Fibroblast of mammary gland (primary cell): ENCODE measurements around the gene TRIM28.
"Not testable (repeated sequence)": the region's sequence is repeated elsewhere in the genome, so short reads cannot be mapped to it uniquely, and the experiment has no call there.

Experiments used
- DNase-seq: peaks from one replicate; pipeline ENCODE4 v3.0.0-alpha.2; 2010; ENCODE audit warnings: low read depth
- H3K4me3 ChIP-seq: 2 replicates; pipeline ENCODE4 v1.5.1; 2011; ENCODE audit warnings: low read depth, mild to moderate bottlenecking, low read length, moderate library complexity; ENCODE audit not compliant: control insufficient read depth
- TF ChIP-seq, protein P1 (sequence below): conservative IDR thresholded peaks from 2 replicates; pipeline ENCODE4 v1.5.1; 2011; ENCODE audit warnings: low read depth, low read length, inconsistent platforms; ENCODE audit not compliant: control insufficient read depth, insufficient read depth

Gene TRIM28

DNA sequence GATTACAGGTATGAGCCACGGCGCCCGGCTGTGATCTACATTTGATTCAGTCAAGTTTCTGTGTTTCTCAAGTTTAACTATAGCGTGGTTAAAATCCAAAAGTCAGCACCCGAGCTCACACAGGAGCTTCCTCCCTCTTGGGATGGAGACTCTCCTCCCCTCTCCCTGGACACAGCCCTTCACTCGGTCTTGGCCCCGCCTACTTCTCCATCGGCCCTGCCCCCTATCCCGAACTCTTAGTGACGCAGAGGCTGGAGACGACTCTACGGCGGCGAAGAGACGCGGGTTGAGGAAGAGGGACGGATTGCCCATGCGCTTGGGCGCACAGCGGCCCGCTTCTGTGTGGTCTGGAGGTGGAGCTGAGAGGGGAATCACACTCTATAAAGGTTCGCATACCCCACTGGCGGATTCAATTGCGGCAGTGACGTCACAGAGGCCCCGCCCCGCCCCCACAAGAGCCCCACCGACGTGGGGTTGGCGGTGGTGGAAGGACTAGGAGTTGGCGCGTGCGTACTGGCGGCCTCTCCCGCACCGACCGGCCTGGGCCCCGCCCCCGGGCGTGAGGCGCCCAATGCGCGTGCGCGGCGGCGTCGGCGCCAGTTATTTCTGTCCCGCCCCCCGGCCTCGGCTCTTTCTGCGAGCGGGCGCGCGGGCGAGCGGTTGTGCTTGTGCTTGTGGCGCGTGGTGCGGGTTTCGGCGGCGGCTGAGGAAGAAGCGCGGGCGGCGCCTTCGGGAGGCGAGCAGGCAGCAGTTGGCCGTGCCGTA is at the start of gene TRIM28:
Gene TRIM28 (plus strand): TSS at position 239 of the 765 bp plus-strand sequence. CDS start 694 bp downstream, outside the sequence.
- peak; percentile 99 for DNase-seq
- peak within 1 kb of the TSS; percentile 74 for H3K4me3 ChIP-seq
- TF ChIP-seq, protein P1, sequence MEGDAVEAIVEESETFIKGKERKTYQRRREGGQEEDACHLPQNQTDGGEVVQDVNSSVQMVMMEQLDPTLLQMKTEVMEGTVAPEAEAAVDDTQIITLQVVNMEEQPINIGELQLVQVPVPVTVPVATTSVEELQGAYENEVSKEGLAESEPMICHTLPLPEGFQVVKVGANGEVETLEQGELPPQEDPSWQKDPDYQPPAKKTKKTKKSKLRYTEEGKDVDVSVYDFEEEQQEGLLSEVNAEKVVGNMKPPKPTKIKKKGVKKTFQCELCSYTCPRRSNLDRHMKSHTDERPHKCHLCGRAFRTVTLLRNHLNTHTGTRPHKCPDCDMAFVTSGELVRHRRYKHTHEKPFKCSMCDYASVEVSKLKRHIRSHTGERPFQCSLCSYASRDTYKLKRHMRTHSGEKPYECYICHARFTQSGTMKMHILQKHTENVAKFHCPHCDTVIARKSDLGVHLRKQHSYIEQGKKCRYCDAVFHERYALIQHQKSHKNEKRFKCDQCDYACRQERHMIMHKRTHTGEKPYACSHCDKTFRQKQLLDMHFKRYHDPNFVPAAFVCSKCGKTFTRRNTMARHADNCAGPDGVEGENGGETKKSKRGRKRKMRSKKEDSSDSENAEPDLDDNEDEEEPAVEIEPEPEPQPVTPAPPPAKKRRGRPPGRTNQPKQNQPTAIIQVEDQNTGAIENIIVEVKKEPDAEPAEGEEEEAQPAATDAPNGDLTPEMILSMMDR = no peak

- no peak overlapping the region for H3K4me3 ChIP-seq
- no peak for DNase-seq
- TF ChIP-seq, protein P1 = no peak
Observed at GRCh38 chr19:58497634-58498170, 46.2 kb upstream of the TRIM28 start.

DNA sequence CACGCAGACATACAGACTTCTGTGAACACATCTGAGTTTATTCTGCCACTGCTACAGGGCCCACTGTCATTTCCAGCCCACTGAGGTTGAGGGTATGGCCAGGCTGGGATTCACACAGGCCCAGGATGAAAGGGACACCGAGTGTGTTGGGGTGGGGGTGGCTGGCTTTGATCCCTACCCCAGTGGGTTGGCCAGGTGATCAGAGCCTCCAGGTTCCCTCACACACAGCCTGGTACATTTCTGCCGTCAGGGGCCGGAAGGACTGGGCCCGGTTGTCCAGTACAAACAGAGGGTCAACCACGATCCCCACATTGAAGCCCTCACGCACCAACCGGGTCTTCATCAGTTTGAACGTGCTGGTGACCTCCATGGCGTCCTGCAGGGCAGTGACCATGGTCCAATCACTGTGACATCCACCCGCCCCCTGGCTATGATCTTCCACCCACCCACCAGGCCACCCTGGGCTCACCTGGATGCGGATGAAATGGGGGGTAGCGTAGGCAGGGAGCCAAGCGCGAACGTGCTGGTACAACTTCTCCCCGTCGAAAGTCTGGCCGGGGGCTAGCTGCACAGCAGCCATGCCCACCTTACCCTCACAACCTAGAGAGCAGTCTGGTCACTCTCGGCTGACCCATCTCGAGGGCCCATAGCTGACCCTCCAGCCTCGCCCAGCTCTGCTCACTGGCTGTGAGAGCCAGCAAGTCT is 45.4 kb upstream of the TRIM28 start:
- TF ChIP-seq, protein P1 = no peak
- DNase-seq = no peak
- peak overlapping the region; percentile 54 for H3K4me3 ChIP-seq

DNA sequence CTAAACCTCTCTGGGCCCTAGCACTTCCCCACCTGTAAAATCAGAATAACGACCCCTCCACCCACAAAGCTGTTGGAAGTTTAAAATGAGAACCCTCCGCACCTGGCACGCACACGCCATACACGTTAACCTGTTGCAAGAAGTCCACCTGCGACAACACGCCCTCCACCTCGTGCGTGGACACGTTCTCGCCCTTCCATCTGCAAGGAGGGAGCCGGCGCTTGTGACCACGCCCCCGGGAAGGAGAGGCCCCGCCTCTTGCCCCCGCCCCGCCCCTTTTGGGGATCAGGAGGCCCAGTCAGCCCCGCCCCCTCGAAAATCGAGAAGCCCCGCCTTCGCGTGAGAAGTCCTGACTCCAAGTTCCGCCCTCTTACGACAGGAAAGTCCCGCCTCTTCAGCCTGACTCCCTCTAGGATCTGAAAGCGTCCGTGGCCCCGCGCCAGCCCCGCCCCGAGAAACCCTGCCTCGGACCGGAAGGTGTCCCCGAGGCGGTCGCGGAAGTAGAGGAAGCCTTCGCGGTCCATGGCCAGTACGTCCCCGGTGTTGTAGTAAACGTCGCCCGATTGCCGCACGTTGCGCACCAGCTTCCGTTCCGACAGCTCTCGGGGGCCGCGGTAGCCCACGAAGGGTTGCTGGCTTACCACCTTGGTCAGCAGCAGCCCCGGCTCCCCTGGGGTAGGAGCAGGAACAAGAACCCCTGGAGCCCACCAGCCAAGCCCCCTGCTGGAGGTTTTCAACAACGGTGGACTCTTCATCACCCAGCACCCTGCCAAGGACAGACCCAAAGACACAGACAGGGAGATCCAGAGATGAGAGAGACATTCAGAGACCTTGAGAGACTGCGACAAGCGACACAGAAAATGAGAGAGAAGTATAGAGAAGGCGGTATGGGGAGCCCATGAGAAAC is 44.6 kb upstream of the TRIM28 start:
- peak; percentile 98 for DNase-seq
- H3K4me3 ChIP-seq = peak overlapping the region; percentile 54
- TF ChIP-seq, protein P1 = peak; percentile 32

GRCh38 chr19:58500242-58500641 is 43.6 kb upstream of the TRIM28 start:
- H3K4me3 ChIP-seq = peak overlapping the region; percentile 50
- DNase-seq = no peak
- TF ChIP-seq, protein P1 = no peak

DNA sequence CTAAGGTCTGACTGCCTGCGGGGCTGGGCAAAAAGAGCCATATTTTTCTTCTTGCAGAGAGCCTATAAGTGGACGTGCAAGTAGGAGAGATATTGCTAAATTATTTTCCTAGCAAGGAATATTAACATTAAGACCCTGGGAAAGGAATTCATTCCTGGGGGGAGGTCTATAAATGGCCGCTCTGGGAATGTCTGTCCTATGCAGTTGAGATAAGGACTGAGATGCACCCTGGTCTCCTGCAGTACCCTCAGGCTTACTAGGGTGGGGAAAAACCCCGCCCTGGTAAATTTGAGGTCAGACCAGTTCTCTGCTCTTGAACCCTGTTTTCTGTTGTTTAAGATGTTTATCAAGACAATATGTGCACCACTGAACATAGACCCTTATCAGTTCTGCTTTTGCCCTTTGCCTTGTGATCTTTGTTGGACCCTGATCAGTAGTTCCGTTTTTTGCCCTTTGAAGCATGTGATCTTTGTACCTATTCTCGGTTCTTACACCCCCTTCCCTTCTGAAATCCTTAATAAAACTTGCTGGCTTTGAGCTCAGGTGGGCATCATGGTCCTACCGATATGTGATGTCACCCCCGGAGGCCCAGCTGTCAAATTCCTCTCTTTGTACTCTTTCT is 36.2 kb upstream of the TRIM28 start:
- DNase-seq, H3K4me3 ChIP-seq: not testable (repeated sequence)
